ENCODE measurements around the gene ACTRT2. TPM values are rescaled to one million over a fixed set of nuclear protein-coding genes. Genes with fewer than 3 reads are reported as not detected.

The ACTRT2 gene
- total and polyA plus RNA-seq, 2 experiments from 2014 or later: not detected

DNA sequence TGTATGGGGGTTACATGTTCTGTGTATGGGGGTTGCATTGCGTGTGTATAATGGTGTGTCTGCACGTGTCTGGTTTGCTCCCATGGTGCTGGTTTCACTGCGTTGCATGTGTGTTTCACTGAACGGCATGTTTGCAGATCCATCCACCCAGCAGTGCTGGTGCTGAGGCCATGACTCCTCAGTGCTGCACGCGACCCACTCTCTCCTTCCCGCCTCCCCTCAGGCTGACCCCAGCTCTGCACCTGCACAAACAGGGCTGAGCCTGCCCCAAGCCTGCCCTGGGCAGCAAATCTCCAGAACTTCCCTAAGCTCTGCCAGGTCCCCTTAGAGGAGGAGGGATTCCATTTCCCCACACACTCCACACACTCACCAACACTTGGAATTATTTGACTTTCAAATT, 18.7 kb downstream of the ACTRT2 start:
- ATAC-seq (no peak), DNase-seq (ENCODE audit: low spot score) (no peak)
- Mint-ChIP-seq H3K4me3 (no peak overlapping the region), H3K27ac (no peak overlapping the region), H3K4me1 (peaks cover 3% of the 10 kb centered on the region; the same call in 2 of the 3 replicates), H3K9me3 (no peaks in the 10 kb centered on the region), H3K36me3 (ENCODE audit: low read depth) (no peaks in the 10 kb centered on the region), H3K27me3 (ENCODE audit: insufficient read depth, low read depth, poor library complexity) (peaks cover 11% of the 10 kb centered on the region)
- TF ChIP-seq, protein P1, sequence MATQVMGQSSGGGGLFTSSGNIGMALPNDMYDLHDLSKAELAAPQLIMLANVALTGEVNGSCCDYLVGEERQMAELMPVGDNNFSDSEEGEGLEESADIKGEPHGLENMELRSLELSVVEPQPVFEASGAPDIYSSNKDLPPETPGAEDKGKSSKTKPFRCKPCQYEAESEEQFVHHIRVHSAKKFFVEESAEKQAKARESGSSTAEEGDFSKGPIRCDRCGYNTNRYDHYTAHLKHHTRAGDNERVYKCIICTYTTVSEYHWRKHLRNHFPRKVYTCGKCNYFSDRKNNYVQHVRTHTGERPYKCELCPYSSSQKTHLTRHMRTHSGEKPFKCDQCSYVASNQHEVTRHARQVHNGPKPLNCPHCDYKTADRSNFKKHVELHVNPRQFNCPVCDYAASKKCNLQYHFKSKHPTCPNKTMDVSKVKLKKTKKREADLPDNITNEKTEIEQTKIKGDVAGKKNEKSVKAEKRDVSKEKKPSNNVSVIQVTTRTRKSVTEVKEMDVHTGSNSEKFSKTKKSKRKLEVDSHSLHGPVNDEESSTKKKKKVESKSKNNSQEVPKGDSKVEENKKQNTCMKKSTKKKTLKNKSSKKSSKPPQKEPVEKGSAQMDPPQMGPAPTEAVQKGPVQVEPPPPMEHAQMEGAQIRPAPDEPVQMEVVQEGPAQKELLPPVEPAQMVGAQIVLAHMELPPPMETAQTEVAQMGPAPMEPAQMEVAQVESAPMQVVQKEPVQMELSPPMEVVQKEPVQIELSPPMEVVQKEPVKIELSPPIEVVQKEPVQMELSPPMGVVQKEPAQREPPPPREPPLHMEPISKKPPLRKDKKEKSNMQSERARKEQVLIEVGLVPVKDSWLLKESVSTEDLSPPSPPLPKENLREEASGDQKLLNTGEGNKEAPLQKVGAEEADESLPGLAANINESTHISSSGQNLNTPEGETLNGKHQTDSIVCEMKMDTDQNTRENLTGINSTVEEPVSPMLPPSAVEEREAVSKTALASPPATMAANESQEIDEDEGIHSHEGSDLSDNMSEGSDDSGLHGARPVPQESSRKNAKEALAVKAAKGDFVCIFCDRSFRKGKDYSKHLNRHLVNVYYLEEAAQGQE (IDR thresholded peaks at IDR 0.05; ENCODE audit: unreplicated experiment): no peak
- TF ChIP-seq CREB1 (CRISPR knock-in tag; IDR thresholded peaks at IDR 0.05; ENCODE audit: low read depth) (no peak), ZNF114 (CRISPR knock-in tag; IDR thresholded peaks at IDR 0.05) (no peak), STAT1 (IDR thresholded peaks at IDR 0.05; ENCODE audit: unreplicated experiment) (no peak), POLR2AphosphoS5 (IDR thresholded peaks at IDR 0.05; ENCODE audit: low read depth) (no peak), EZH2 (IDR thresholded peaks at IDR 0.05; ENCODE audit: low read depth, unreplicated experiment) (no peak), ZNF331 (CRISPR knock-in tag; IDR thresholded peaks at IDR 0.05; ENCODE audit: low read depth) (no peak), ETS1 (IDR thresholded peaks at IDR 0.05) (no peak), CTCF (conservative IDR thresholded peaks at IDR 0.05; ENCODE audit: low read depth in 2 of 2) (no peak)
- Histone ChIP-seq H2AFZ (no peak overlapping the region), H3K9me2 (ENCODE audit: insufficient read depth) (no peaks in the 10 kb centered on the region), H3K36me3 (ENCODE audit: insufficient read depth) (no peaks in the 10 kb centered on the region), H3K4me3 (no peak overlapping the region), H3F3A (replicated peaks; ENCODE audit: low read depth) (no peaks in the 10 kb centered on the region), H3K4me1 (ENCODE audit: insufficient read depth) (no peaks in the 10 kb centered on the region), H3K27me3 (ENCODE audit: insufficient read depth) (no peaks in the 10 kb centered on the region), H4K20me1 (replicated peaks; ENCODE audit: insufficient read depth) (no peaks in the 10 kb centered on the region), H3K4me2 (no peak overlapping the region), H3K27ac (ENCODE audit: low read depth) (no peak overlapping the region), H3K79me2 (replicated peaks; ENCODE audit: insufficient read depth) (no peaks in the 10 kb centered on the region)

DNA sequence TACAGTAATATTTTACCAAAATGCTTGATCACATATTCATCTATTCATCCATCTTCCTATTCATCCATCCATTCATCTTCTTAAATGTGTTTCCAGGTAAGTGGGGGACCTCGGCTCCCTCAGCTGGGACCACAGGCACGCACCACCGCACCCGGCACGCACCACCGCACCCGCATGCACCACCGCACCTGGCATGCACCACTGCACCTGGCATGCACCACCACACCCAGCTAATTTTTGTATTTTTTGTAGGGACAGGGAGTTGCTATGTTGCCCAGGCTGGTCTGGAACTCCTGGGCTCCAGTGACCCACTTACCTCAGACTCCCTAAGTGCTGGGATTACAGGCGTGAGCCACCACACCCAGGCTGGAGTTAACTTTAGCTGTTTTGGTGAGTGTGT, 21.2 kb downstream of the ACTRT2 start:
- H3K4me3 Mint-ChIP-seq: no peak overlapping the region
- Histone ChIP-seq H4K20me1 (replicated peaks; ENCODE audit: insufficient read depth) (no peaks in the 10 kb centered on the region), H3K9me2 (ENCODE audit: insufficient read depth) (no peaks in the 10 kb centered on the region), H3K27ac (ENCODE audit: low read depth) (no peak overlapping the region), H3F3A (replicated peaks; ENCODE audit: low read depth) (no peaks in the 10 kb centered on the region), H2AFZ (no peak overlapping the region), H3K4me2 (no peak overlapping the region), H3K4me3 (no peak overlapping the region), H3K27me3 (ENCODE audit: insufficient read depth) (no peaks in the 10 kb centered on the region), H3K4me1 (ENCODE audit: insufficient read depth) (no peaks in the 10 kb centered on the region), H3K79me2 (replicated peaks; ENCODE audit: insufficient read depth) (no peaks in the 10 kb centered on the region), H3K36me3 (ENCODE audit: insufficient read depth) (no peaks in the 10 kb centered on the region)
- H3K4me1 Mint-ChIP-seq: no peaks in the 10 kb centered on the region; the same call in 2 of the 3 replicates
- H3K9me3 Mint-ChIP-seq: no peaks in the 10 kb centered on the region
- H3K36me3 Mint-ChIP-seq (ENCODE audit: low read depth): no peaks in the 10 kb centered on the region
- DNase-seq (ENCODE audit: low spot score) (no peak), ATAC-seq (no peak)
- peaks cover 13% of the 10 kb centered on the region for H3K27me3 Mint-ChIP-seq (ENCODE audit: insufficient read depth, low read depth, poor library complexity)
- no peak for TF ChIP-seq EZH2phosphoT487 (IDR thresholded peaks at IDR 0.05; ENCODE audit: unreplicated experiment)
- no peak for TF ChIP-seq STAT1 (IDR thresholded peaks at IDR 0.05; ENCODE audit: unreplicated experiment)
- no peak for TF ChIP-seq JUNB (IDR thresholded peaks at IDR 0.05; ENCODE audit: unreplicated experiment)
- TF ChIP-seq ZNF331 (CRISPR knock-in tag; IDR thresholded peaks at IDR 0.05; ENCODE audit: low read depth): no peak
- H3K27ac Mint-ChIP-seq: no peak overlapping the region

All from GM23338 (cell line).